GM18498 (cell line): ENCODE measurements around the gene ARHGAP26.
"Not testable (repeated sequence)": the region's sequence is repeated elsewhere in the genome, so short reads cannot be mapped to it uniquely, and the experiment has no call there.

Experiments used
- ATAC-seq: cut with Tn5 transposase; IDR thresholded peaks from one replicate; pipeline ENCODE4 v1.9.1; 2021; ENCODE audit warnings: mild to moderate bottlenecking, moderate library complexity; ENCODE audit not compliant: unreplicated experiment

Gene ARHGAP26

DNA sequence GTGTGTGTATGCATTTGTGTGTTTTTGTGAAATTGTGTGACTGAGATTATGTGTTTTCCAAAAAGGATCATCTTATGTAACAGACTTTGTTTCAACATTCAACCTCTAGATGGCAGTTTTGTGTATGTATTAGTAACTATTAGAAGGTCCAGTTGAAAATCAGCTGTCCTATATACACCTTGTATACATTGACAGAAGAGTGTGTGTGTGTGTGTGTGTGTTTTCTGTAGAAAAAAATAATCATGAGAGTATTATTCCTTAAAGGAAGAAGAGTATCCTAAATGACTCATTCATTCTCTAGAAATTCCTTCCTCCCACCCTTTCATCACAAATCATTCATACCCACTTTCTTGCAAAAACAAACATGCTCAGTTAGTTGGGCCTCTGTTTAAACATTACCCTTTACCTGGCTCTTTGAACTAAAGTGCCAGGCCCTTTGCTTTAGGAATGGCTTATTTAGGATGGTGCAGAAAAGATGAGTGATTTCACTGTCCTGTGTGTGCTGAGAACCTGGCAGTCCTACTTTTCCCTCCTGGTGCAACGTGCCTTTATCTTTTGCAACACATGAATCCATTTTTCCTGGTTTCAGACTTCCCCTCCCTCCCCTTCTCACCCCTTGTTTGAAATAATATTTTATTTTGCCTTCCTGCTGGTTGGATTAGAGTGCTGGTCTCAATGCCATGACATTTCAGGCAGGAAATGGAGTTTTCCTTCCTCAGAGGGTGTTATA, 152.2 kb downstream of the ARHGAP26 start:
- peak; percentile 73 for ATAC-seq

- no peak for ATAC-seq
These were observed 154.1 kb downstream of the ARHGAP26 start for GRCh38 chr5:142924135-142924883.

DNA sequence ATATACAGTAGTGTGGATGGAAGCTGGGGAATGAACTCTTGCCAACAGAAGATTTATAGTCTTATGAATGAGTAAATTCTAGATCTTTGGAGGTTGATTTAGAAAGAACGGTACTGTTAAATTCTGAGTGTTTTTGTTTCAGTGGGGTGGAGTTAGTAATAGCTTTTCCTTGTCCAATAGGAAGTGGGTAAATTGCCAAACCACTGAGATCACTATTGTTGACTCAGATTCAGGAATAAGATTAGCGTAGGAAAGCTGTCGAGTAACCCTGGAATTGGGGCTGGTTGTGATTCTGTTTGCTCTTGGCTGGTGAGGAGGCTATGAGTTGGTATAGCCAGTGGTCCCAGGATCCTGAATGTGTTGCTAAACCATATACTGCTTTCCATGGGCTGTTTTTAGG, 155.6 kb downstream of the ARHGAP26 start:
- ATAC-seq = no peak

DNA sequence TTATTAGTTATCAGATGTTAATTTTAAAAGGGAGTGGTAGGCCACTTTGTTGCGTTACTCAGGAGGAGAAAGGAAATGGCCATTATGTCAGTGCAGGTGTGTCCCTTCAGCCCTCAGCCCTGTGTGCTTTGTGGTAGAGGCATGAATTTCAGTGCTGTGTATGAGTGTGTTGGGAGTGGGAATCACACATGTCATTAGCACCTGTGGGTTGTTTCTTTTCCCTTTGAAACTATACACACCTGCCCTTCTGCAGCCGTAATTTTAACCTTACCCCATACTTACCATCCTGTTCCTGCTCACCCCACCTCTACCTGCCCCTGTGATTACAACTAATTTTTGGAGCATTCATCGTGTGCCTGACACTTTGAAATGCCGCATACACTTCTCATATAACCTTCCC, 156.4 kb downstream of the ARHGAP26 start:
- no peak for ATAC-seq

DNA sequence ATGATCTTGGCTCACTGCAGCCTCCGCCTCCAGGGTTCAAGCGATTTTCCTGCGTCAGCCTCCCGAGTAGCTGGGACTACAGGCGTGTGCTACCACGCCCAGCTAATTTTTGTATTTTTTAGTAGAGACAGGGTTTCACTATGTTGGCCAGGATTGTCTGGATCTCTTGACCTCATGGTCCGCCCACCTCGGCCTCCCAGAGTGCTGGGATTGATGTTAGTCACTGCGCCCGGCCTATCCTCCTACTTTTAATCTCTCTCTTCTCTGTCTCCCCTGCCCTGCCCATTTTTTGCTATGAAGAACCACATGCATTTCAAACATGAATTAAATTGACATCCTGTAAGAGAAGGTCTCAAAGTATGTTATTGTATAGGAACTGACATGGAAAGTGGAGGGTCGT, 158.8 kb downstream of the ARHGAP26 start:
- not testable (repeated sequence) for ATAC-seq

DNA sequence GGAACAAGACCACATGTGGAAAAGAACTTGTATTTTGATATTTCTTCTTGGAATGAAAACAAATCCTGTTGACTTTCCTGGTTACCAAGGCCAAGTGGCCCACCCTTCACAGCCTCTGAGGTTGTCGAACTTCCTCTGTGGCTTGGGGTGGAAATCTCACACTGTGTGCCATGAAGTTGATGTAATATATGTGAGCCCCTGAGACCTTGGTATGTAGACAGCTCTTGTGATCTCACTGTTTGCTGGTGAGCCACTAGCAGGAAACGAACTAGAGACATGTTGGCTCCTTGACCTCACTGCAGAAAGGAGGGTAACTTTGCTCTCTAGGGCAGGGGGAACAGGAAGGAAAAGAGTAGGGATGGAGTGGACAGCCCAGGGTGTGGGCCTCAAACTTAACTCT, 159.4 kb downstream of the ARHGAP26 start:
- ATAC-seq = no peak

GRCh38 chr5:142930395-142931110, 160.4 kb downstream of the ARHGAP26 start:
- no peak for ATAC-seq

GRCh38 chr5:142931896-142932686, 161.9 kb downstream of the ARHGAP26 start:
- ATAC-seq = no peak

GRCh38 chr5:142934051-142934762, 164.0 kb downstream of the ARHGAP26 start:
- no peak for ATAC-seq

DNA sequence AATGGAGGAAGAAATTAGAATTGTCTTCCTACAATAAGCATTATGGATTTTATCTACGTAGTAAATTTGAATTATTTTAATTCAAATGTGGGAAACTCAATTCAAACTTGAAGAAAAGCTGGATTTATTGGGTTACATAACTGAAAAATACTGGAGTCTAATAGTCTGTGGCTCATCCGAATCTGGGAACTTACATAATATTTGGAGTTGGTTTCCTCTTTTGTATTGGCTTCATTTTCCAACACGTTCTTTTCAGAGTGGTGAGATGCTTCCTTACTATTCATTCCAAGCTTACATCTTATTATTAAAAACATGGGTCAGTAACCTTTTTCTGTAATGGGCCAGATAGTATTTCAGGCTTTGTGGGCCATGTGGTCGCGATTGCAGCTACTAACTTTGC, 164.8 kb downstream of the ARHGAP26 start:
- no peak for ATAC-seq

DNA sequence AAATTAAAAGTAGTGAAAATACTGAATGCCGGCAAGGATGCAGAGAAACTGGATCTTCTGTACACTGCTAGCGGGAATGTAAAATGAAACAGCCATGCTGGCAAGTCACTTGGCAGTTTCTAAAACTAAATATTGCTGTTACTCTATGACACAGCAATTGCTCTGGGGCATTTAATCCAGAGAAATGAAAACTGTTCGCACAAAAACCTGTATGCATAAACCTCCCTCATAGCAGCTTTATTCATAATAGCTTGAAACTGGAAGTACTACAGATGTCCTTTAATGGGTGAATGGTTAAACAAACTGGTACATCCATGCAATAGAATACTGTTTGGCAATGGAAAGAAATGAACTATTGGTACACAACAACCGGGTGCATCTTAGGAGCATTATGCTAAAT, 167.2 kb downstream of the ARHGAP26 start:
- no peak for ATAC-seq

- no peak for ATAC-seq
These were observed 168.2 kb downstream of the ARHGAP26 start for GRCh38 chr5:142938266-142938880.

DNA sequence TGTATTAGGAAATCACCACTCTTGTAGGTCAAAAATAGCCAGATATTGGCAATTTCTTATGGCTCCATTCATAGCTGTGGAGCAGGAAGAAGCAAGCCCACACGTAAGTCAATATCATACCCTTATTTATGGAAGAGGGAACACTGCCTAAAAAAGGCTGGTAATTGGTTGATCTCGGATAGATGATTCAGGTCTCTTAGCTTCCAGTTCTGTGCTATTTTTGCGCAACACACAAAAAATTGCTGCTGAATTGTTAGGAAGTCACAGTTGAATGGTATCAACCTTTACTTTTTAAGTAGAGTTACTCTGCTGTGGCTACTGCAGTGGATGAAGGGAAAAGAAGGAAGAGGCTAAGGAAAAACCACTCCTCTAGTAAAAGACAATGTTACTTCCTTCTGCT, 168.8 kb downstream of the ARHGAP26 start:
- no peak for ATAC-seq

DNA sequence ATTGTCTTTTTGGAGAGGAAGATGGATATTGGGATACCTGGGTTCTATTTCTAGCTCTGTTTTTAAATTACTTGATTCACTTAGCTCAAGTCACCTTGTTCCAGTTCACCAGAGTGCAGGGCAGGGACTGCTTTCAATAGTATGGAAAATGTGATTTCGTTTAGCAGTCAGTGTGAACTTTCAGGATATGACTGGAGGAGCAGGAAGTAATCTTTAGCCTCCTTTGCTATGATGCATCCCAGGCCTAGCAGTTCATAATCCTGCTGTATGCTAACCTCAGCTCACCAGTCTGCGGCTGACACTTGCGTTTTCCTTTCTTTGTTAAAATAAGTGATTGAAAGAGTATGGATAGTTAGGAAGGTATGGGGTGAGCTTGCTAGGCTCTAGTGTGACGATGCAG, 169.7 kb downstream of the ARHGAP26 start:
- no peak for ATAC-seq

- no peak for ATAC-seq
These were observed 171.1 kb downstream of the ARHGAP26 start for GRCh38 chr5:142941245-142941644.

- no peak for ATAC-seq
These were observed 172.7 kb downstream of the ARHGAP26 start for GRCh38 chr5:142942901-142943300.

DNA sequence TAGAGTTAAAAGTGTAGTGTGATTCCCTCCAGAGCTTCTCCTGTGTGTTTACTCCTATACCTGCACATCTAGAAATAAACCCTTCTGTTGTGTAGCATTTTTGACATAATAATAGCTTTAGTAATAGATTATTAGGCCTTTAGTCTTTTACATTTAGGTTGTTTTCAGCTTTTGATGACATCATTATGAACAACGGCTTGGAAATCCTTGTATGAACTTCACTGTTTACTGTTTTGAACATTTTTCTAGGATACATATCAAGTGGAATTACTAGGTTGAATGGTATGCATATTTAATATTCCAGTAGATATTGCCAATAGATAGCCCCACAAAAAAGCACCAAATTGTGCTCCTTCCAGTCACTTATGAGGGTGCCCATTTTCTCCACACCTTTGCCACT, 174.0 kb downstream of the ARHGAP26 start:
- no peak for ATAC-seq

- ATAC-seq = no peak
These were observed 175.1 kb downstream of the ARHGAP26 start for GRCh38 chr5:142945321-142945720.

DNA sequence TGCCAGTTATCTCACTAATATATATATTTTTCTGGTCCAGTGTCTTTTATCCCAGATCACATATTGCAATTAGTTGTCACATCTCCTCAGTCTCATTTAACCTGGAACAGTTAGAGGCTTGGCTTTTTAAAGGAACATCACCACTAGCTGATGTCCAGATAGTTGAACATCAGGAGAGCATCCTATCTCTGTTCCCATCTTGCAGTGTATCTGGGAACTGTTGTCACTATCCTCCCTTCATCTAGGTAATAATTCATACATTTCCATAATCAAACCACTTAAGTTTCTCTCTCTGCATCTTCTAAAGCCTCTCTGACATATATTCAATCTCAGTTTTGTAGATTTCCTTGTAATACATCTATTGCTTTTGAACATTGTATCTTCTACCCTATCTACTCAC, 175.7 kb downstream of the ARHGAP26 start:
- ATAC-seq = no peak
